HuH-7 (cell line): ENCODE results near the gene SPSB3.
"Not testable (repeated sequence)": the region's sequence is repeated elsewhere in the genome, so short reads cannot be mapped to it uniquely, and the experiment has no call there.

Experiments
- DNase-seq: peaks from one replicate; pipeline ENCODE4 v3.0.0; 2011; ENCODE audit warnings: low spot score

The SPSB3 gene

GRCh38 chr16:1741553-1742165, 40.7 kb downstream of the SPSB3 start:
- DNase-seq = no peak

- DNase-seq = no peak
Observed at GRCh38 chr16:1740781-1741490, 41.4 kb downstream of the SPSB3 start.

- no peak for DNase-seq
Observed at GRCh38 chr16:1740234-1740633, 42.1 kb downstream of the SPSB3 start.

GRCh38 chr16:1734816-1735215, 47.6 kb downstream of the SPSB3 start:
- DNase-seq = no peak

- DNase-seq = no peak
Observed at GRCh38 chr16:1734123-1734522, 48.2 kb downstream of the SPSB3 start.

- not testable (repeated sequence) for DNase-seq
Observed at GRCh38 chr16:1732551-1732987, 49.8 kb downstream of the SPSB3 start.

- no peak for DNase-seq
Observed at GRCh38 chr16:1732071-1732470, 50.3 kb downstream of the SPSB3 start.

GRCh38 chr16:1731603-1732002, 50.8 kb downstream of the SPSB3 start:
- DNase-seq = no peak

GRCh38 chr16:1731073-1731472, 51.3 kb downstream of the SPSB3 start:
- no peak for DNase-seq

- DNase-seq = no peak
Observed at GRCh38 chr16:1729445-1729844, 52.9 kb downstream of the SPSB3 start.

GRCh38 chr16:1729026-1729425, 53.3 kb downstream of the SPSB3 start:
- DNase-seq = no peak

GRCh38 chr16:1727651-1728624, 54.4 kb downstream of the SPSB3 start:
- DNase-seq = no peak
